Measurements from ENCODE around the gene NPDC1.

NPDC1 gene

GRCh38 chr9:136994180-136994887, 51.6 kb downstream of the NPDC1 start:
- no peak for DNase-seq (ENCODE audit: low read depth in 2 of 2)

GRCh38 chr9:136992819-136993369, 53.1 kb downstream of the NPDC1 start:
- DNase-seq (ENCODE audit: low read depth in 2 of 2): no peak

DNA sequence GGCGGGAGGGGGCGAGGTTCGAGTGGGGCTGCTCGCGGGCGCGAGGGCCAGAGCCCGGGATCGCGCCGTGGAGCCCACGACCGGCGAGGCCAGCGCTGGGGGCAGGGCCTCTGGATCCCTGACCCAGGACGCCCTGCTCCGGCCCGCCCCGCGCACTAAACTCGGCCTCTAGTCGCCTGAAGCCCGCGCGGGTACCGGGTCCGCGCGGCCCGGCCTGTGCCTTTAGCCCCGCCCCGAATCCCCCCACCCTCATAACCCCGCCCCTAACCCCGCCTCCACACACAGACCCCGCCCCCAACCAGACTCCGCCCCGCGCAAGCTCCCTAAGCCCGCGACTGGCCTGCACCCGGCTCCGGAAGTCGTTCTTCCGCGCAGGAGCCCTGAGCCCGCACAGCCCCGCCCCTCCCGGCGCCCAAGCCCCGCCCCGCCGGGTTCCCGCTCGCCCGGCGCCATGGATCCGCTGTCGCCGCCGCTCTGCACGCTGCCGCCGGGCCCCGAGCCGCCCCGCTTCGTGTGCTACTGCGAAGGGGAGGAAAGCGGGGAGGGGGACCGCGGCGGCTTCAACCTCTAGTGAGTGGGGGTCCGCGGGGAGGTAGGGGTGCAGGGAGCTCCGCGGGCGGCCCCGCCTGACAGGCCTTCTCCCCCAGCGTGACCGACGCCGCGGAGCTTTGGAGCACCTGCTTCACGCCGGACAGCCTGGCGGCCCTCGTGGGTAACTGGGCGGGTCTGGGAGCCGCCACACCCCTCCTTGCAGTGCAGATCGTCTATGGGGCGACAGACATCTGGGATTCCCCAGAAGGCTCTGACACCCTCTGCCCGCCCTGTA, 53.8 kb downstream of the NPDC1 start, which contains the start of gene PAXX:
Gene PAXX, plus strand, starts transcription at position 430 of the 826 bp plus-strand sequence. Its CDS starts 22 bp downstream, at position 452.
- DNase-seq (ENCODE audit: low read depth in 2 of 2): peak; percentile 90 to 96

- no peak for DNase-seq (ENCODE audit: low read depth in 2 of 2)
Observed at GRCh38 chr9:136990242-136990911, 55.6 kb downstream of the NPDC1 start.
